H1 (cell line): ENCODE results near the gene MOSMO. TPM values are rescaled to one million over a fixed set of nuclear protein-coding genes. Genes with fewer than 3 reads are reported as not detected.

Experiments
- CTCF ChIA-PET: fragments of 300-600 bp; sonication (Branson Sonifier 250); formaldehyde crosslinking; loops from one replicate; lab custom pipeline; 2021; ENCODE audit not compliant: partially characterized antibody; lab: Charles Lee
- POLR2A ChIA-PET: fragments of 300-600 bp; sonication (Branson Sonifier 250); formaldehyde crosslinking; loops from one replicate; lab custom pipeline; 2021; ENCODE audit warnings: inconsistent platforms; ENCODE audit not compliant: partially characterized antibody; lab: Charles Lee
- DNase-seq, 2 experiments: peaks; one replicate each; pipeline versions ENCODE4 v3.0.0 to v3.0.0-alpha.2; 2010 to 2022; ENCODE audit warnings: low spot score in 2 of 2, low read depth in 1 of 2, mixed read lengths in 1 of 2
- FAIRE-seq: peaks from 2 replicates; lab custom pipeline; 2011; peaks lifted over from hg19 to GRCh38; lab: Jason Lieb, UNC
- H2AFZ ChIP-seq: 2 replicates; pipeline ENCODE4 v1.8.1; 2012; ENCODE audit warnings: low read length, inconsistent platforms
- H2AK5ac ChIP-seq: 2 replicates; pipeline ENCODE4 v1.6.1; 2013; ENCODE audit warnings: low read depth, low read length
- H2BK120ac ChIP-seq: replicated peaks from 2 replicates; pipeline ENCODE3; 2013; ENCODE audit warnings: low read depth, low read length, inconsistent platforms
- H2BK12ac ChIP-seq: 2 replicates; pipeline ENCODE4 v1.6.1; 2013; ENCODE audit warnings: low read depth, low read length
- H2BK15ac ChIP-seq: 2 replicates; pipeline ENCODE4 v1.6.1; 2013; ENCODE audit warnings: low read length
- H2BK20ac ChIP-seq: 2 replicates; pipeline ENCODE4 v1.6.1; 2013; ENCODE audit warnings: low read length
- H2BK5ac ChIP-seq: 2 replicates; pipeline ENCODE4 v1.6.1; 2013; ENCODE audit warnings: low read depth, low read length
- H3K14ac ChIP-seq: 2 replicates; pipeline ENCODE4 v1.6.1; 2013; ENCODE audit warnings: inconsistent platforms; ENCODE audit not compliant: insufficient read length
- H3K18ac ChIP-seq: 2 replicates; pipeline ENCODE4 v1.6.1; 2013; ENCODE audit warnings: low read length; ENCODE audit errors: extremely low read depth
- H3K23ac ChIP-seq: 2 replicates; pipeline ENCODE4 v1.6.1; 2013; ENCODE audit warnings: inconsistent platforms; ENCODE audit not compliant: insufficient read length
- H3K23me2 ChIP-seq: 2 replicates; pipeline ENCODE4 v1.6.1; 2013; ENCODE audit warnings: low read depth, low read length
- H3K27ac ChIP-seq: 2 replicates; pipeline ENCODE4 v1.6.1; 2011; ENCODE audit warnings: low read depth, low read length, inconsistent platforms
- H3K27me3 ChIP-seq, 4 experiments: replicated peaks in 1 of 4; 1 replicate in 1 of 4; 2 replicates in 3 of 4; pipeline versions ENCODE4 v1.6.1 to v1.8.1; 2011 to 2013; ENCODE audit warnings: low read length in 3 of 4, mild to moderate bottlenecking in 3 of 4, inconsistent platforms in 2 of 4, mixed read lengths in 2 of 4, moderate library complexity in 1 of 4; ENCODE audit not compliant: control insufficient read depth in 3 of 4, insufficient read depth in 3 of 4; ENCODE audit errors: extremely low read depth in 1 of 4
- H3K36me3 ChIP-seq, 4 experiments: 2 replicates each; pipeline versions ENCODE4 v1.6.1 to v1.8.1; 2011 to 2013; ENCODE audit warnings: mild to moderate bottlenecking in 4 of 4, low read length in 3 of 4, moderate library complexity in 2 of 4, control low read depth in 1 of 4, inconsistent platforms in 1 of 4; ENCODE audit not compliant: insufficient read depth in 4 of 4, control insufficient read depth in 2 of 4
- H3K4ac ChIP-seq: replicated peaks from 2 replicates; pipeline ENCODE3; 2013; ENCODE audit warnings: low read length, low read depth, mixed read lengths, inconsistent platforms; ENCODE audit not compliant: insufficient read length
- H3K4me1 ChIP-seq, 4 experiments: replicated peaks in 1 of 4; 1 replicate in 1 of 4; 2 replicates in 3 of 4; pipeline versions ENCODE4 v1.6.1 to v1.8.1; 2011 to 2013; ENCODE audit warnings: low read length in 3 of 4, inconsistent platforms in 2 of 4, mixed read lengths in 1 of 4; ENCODE audit not compliant: insufficient read depth in 4 of 4, control insufficient read depth in 3 of 4
- H3K4me2 ChIP-seq, 2 experiments: 2 replicates each; pipeline versions ENCODE4 v1.6.1 to v1.8.1; 2011 to 2013; ENCODE audit warnings: low read depth in 2 of 2, low read length in 2 of 2, control low read depth in 1 of 2, inconsistent platforms in 1 of 2, mild to moderate bottlenecking in 1 of 2; ENCODE audit not compliant: insufficient read depth in 1 of 2
- H3K4me3 ChIP-seq, 4 experiments: fragments of 200-600, 300-600 bp in 1 of 4; sonication (generic), shearing (Covaris generic), sonication (Bioruptor Twin) in 1 of 4; 2 replicates each; pipeline versions ENCODE4 v1.5.1 to v1.8.1; 2011 to 2016; ENCODE audit warnings: low read length in 4 of 4, low read depth in 3 of 4, control low read depth in 2 of 4, inconsistent platforms in 2 of 4, mild to moderate bottlenecking in 2 of 4, mixed read lengths in 1 of 4, moderate library complexity in 1 of 4; ENCODE audit not compliant: insufficient read depth in 2 of 4; ENCODE audit errors: extremely low read depth in 1 of 4
- H3K56ac ChIP-seq: replicated peaks from 2 replicates; pipeline ENCODE3; 2013; ENCODE audit warnings: low read depth, mild to moderate bottlenecking, mixed read lengths, low read length, inconsistent platforms; ENCODE audit not compliant: insufficient read length
- H3K79me1 ChIP-seq: 2 replicates; pipeline ENCODE4 v1.6.1; 2013; ENCODE audit warnings: low read depth, low read length, control low read depth
- H3K79me2 ChIP-seq, 2 experiments: 2 replicates each; pipeline versions ENCODE4 v1.6.1 to v1.8.1; 2012 to 2013; ENCODE audit warnings: low read length in 2 of 2, mild to moderate bottlenecking in 2 of 2, inconsistent platforms in 1 of 2; ENCODE audit not compliant: insufficient read depth in 2 of 2, control insufficient read depth in 1 of 2
- H3K9ac ChIP-seq, 4 experiments: replicated peaks in 1 of 4; 1 replicate in 1 of 4; 2 replicates in 3 of 4; pipeline versions ENCODE4 v1.6.1 to v1.8.1; 2011 to 2013; ENCODE audit warnings: low read depth in 3 of 4, low read length in 3 of 4, control low read depth in 2 of 4, mild to moderate bottlenecking in 2 of 4, moderate library complexity in 2 of 4, inconsistent platforms in 1 of 4; ENCODE audit errors: extremely low read depth in 1 of 4
- H3K9me3 ChIP-seq, 2 experiments: 2 replicates each; pipeline versions ENCODE4 v1.6.1 to v1.8.1; 2012 to 2013; ENCODE audit warnings: mild to moderate bottlenecking in 2 of 2, moderate library complexity in 2 of 2, control low read depth in 1 of 2, inconsistent platforms in 1 of 2, low read depth in 1 of 2, low read length in 1 of 2, mixed read lengths in 1 of 2; ENCODE audit not compliant: insufficient read depth in 2 of 2
- H4K20me1 ChIP-seq, 2 experiments: replicated peaks in 1 of 2; 2 replicates each; pipeline versions ENCODE3 to v1.8.1; 2011 to 2013; ENCODE audit warnings: inconsistent platforms in 2 of 2, low read length in 2 of 2, mild to moderate bottlenecking in 1 of 2; ENCODE audit not compliant: insufficient read depth in 2 of 2, control insufficient read depth in 1 of 2
- H4K5ac ChIP-seq: 2 replicates; pipeline ENCODE4 v1.6.1; 2013; ENCODE audit warnings: low read length, low read depth, mixed read lengths, inconsistent platforms; ENCODE audit not compliant: insufficient read length
- H4K8ac ChIP-seq: 2 replicates; pipeline ENCODE4 v1.8.0; 2013; ENCODE audit warnings: mild to moderate bottlenecking, moderate library complexity, low read length, inconsistent platforms; ENCODE audit not compliant: insufficient read depth; ENCODE audit errors: extremely low read depth
- H4K91ac ChIP-seq: replicated peaks from 2 replicates; pipeline ENCODE3; 2013; ENCODE audit warnings: low read length, mixed read lengths, inconsistent platforms; ENCODE audit not compliant: insufficient read length
- BACH1 ChIP-seq: IDR thresholded peaks from 2 replicates; pipeline ENCODE4 v1.6.1; 2012; ENCODE audit warnings: low read length, improper control_type of control experiment
- CEBPB ChIP-seq: IDR thresholded peaks from 2 replicates; pipeline ENCODE4 v1.6.1; 2012; ENCODE audit warnings: low read depth, low read length
- EP300 ChIP-seq, 2 experiments: IDR thresholded peaks; 1 replicate in 1 of 2; 2 replicates in 1 of 2; pipeline ENCODE4 v1.6.1; 2011 to 2012; ENCODE audit warnings: low read depth in 2 of 2, low read length in 2 of 2, mild to moderate bottlenecking in 2 of 2, borderline replicate concordance in 1 of 2, inconsistent platforms in 1 of 2, moderate library complexity in 1 of 2
- FOSL1 ChIP-seq: IDR thresholded peaks from 2 replicates; pipeline ENCODE4 v1.6.1; 2011; ENCODE audit warnings: mild to moderate bottlenecking, low read depth, low read length, moderate library complexity; ENCODE audit not compliant: insufficient read depth
- HDAC2 ChIP-seq, 2 experiments: fragments of 300-600 bp in 1 of 2; sonication (generic) in 1 of 2; IDR thresholded peaks; 2 replicates each; pipeline ENCODE4 v1.6.1; 2011 to 2012; ENCODE audit warnings: low read depth in 2 of 2, low read length in 2 of 2, mild to moderate bottlenecking in 2 of 2, moderate library complexity in 2 of 2, borderline replicate concordance in 1 of 2, inconsistent platforms in 1 of 2
- JUND ChIP-seq: IDR thresholded peaks from 2 replicates; pipeline ENCODE4 v1.6.1; 2011; ENCODE audit warnings: mild to moderate bottlenecking, improper control_type of control experiment, low read length
- POLR2A ChIP-seq, 2 experiments: IDR thresholded peaks; 1 replicate in 1 of 2; 2 replicates in 1 of 2; pipeline ENCODE4 v1.6.1; 2011; ENCODE audit warnings: low read depth in 2 of 2, low read length in 2 of 2, mild to moderate bottlenecking in 2 of 2; ENCODE audit errors: control extremely low read depth in 1 of 2
- RBBP5 ChIP-seq: IDR thresholded peaks from 2 replicates; pipeline ENCODE4 v1.7.1; 2012; ENCODE audit warnings: low read depth, mild to moderate bottlenecking, inconsistent platforms, low read length, moderate library complexity, borderline replicate concordance
- SRF ChIP-seq: IDR thresholded peaks from 2 replicates; pipeline ENCODE4 v1.6.1; 2011; ENCODE audit warnings: mild to moderate bottlenecking, low read depth, low read length, moderate library complexity
- WGBS, 2 experiments: shearing (Covaris generic) in 1 of 2; methylation state at CpG; one replicate each; pipeline versions ENCODE4 v1.1.6 to v1.1.7; 2013 to 2015; ENCODE audit warnings: low lambda C conversion rate in 2 of 2, mixed read lengths in 2 of 2, inconsistent platforms in 1 of 2, low coverage in 1 of 2, missing lambda C conversion rate in 1 of 2; ENCODE audit not compliant: insufficient replicate concordance in 2 of 2, insufficient coverage in 1 of 2, insufficient read length in 1 of 2; ENCODE audit errors: extremely low coverage in 1 of 2, missing lambda C conversion rate in 1 of 2; 5-methylcytosine and 5-hydroxymethylcytosine counted together
- polyA plus RNA-seq, 7 experiments: library from polyadenylated mRNA; depleted of rRNA in 3 of 7; stranded (reverse) in 5 of 7; unstranded in 2 of 7; fragments of >200 nt in 5 of 7; fragments of 200-250 nt in 2 of 7; gene quantifications; 1 replicate in 5 of 7; 2 replicates in 1 of 7; 4 replicates in 1 of 7; pipeline versions ENCODE4 v1.2.1 to v1.2.3, GENCODE V29; 2011 to 2013; ENCODE audit warnings: missing spikeins in 2 of 7, mixed read lengths in 2 of 7
- total RNA-seq: library from RNA; stranded (reverse); fragmentation: NEBNext Ultra II Directional; extraction: Animal tissue kit (Norgen Biotek cat#: 25700); gene quantifications from 2 replicates; pipeline ENCODE4 v1.2.1, GENCODE V29; 2021

The MOSMO gene
- total and polyA plus RNA-seq, 2 of the 8 experiments (the other 6 are each of a cell fraction or from before 2014, with no cell fraction given), result 8.6 to 14.8 TPM

GRCh38 chr16:22065252-22065651 lies 57.3 kb downstream of the MOSMO start:
- Histone ChIP-seq H3K23ac (no peak overlapping the region), H2BK20ac (no peak overlapping the region)
- CTCF ChIA-PET, result interaction anchor here (0.7 to 5.2 kb wide), 5 partner anchors 10 to 121 kb away, joined by 3 to 51 read pairs (median 4); no protein-coding TSS in a partner anchor
- FAIRE-seq, result no peak
- TF ChIP-seq HDAC2 (IDR thresholded peaks at IDR 0.05; ENCODE audit: borderline replicate concordance in 1 of 2, low read depth in 2 of 2, low read length in 2 of 2) (no peak), BACH1 (no peak), CEBPB (no peak), SRF (no peak), FOSL1 (no peak), RBBP5 (no peak), EP300 (IDR thresholded peaks at IDR 0.05; ENCODE audit: borderline replicate concordance in 1 of 2, low read depth in 2 of 2, low read length in 2 of 2) (no peak), JUND (no peak), POLR2A (IDR thresholded peaks at IDR 0.05; ENCODE audit: control extremely low read depth in 1 of 2, low read depth in 2 of 2, low read length in 2 of 2) (no peak)
- TF ChIP-seq, all 59 proteins: peak for 0
- H3K23me2 ChIP-seq, result no peaks in the 10 kb centered on the region
- no peak overlapping the region for H2BK5ac ChIP-seq
- no peak overlapping the region for H3K56ac ChIP-seq
- POLR2A ChIA-PET, result no interaction called here
- no peaks in the 10 kb centered on the region for H4K20me1 ChIP-seq
- no peak overlapping the region for H2BK120ac ChIP-seq
- no peak overlapping the region for H4K91ac ChIP-seq
- H3K14ac ChIP-seq, result no peak overlapping the region
- H3K4me2 ChIP-seq, result no peak overlapping the region
- H3K79me2 ChIP-seq, result no peaks in the 10 kb centered on the region
- no peak for DNase-seq
- H3K9ac ChIP-seq, result no peak overlapping the region
- no peak overlapping the region for H3K18ac ChIP-seq
- H3K36me3 ChIP-seq, result peaks cover 0 to 2% (median 0%) of the 10 kb centered on the region in 4 experiments; a peak in 1 of 8 replicates
- H2BK15ac ChIP-seq, result no peak overlapping the region
- no peaks in the 10 kb centered on the region for H3K79me1 ChIP-seq
- no peak overlapping the region for H2BK12ac ChIP-seq
- 93% methylated on average over 1 of the region's 1 CpG; no CpG with 5 or more reads in 1 of the 2 experiments for WGBS, 2 experiments
- no peaks in the 10 kb centered on the region for H3K27me3 ChIP-seq
- H3K9me3 ChIP-seq, result peaks cover 0 to 6% of the 10 kb centered on the region in 2 experiments; a peak in 1 of 4 replicates
- no peak overlapping the region for H2AFZ ChIP-seq
- no peak overlapping the region for H2AK5ac ChIP-seq
- H4K8ac ChIP-seq, result no peak overlapping the region
- peaks cover 0 to 4% (median 0%) of the 10 kb centered on the region in 4 experiments; a peak in 1 of 7 replicates for H3K4me1 ChIP-seq
- no peak overlapping the region for H4K5ac ChIP-seq
- no peak overlapping the region; the same call in 1 of the 2 replicates for H3K27ac ChIP-seq
- no peak overlapping the region for H3K4me3 ChIP-seq
- no peak overlapping the region for H3K4ac ChIP-seq
